GM19468 (cell line): ENCODE data around the gene TRAK2.
"Not testable (repeated sequence)": the region's sequence is repeated elsewhere in the genome, so short reads cannot be mapped to it uniquely, and the experiment has no call there.

Experiments
- ATAC-seq: cut with Tn5 transposase; IDR thresholded peaks from one replicate; pipeline ENCODE4 v1.9.1; 2021; ENCODE audit warnings: mild to moderate bottlenecking, moderate library complexity, moderate number of reproducible peaks; ENCODE audit not compliant: unreplicated experiment; ENCODE audit errors: extremely low read depth

The TRAK2 gene

DNA sequence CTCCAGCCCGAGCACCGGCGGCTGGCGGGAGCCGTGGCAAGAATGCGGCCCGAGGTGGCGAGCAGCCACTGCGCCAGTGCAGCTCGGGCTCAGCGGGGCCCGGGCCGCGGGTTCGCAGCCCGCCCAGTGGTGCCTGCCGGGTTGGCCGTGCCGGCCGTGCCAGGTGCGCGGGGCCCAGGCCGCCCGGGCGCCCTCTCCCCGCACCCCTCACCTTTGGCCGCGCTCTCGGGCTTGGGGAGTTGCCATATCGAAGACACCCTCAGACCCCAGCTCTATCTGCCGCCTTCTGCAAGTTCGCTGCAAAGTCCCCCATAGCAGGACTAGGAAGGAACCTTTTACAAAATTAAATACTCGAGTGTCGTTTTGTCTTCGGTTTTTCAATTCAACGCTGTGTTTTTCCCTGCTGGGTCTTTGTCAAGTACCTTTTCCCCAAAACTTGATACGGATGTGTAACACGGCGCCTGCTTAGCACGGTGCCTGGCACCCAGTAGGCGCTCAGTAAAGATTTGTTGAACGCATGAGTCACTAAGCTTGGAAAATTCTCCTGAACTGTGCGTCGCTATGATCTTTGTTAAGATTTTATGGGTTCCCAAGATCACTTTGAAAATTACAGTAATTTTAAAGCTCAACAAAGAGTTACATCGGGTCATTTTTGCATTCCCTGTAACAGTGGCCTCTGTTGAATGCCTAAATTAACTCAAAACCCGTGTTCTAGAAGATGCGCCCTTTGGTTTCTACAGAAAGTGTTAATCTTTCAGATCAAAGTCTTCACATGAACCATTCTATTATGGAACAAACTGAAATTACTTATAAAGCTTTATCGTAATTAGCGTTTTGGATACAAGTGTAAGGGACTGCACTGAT, 1.0 kb upstream of the TRAK2 start:
- peak; percentile 7 for ATAC-seq

DNA sequence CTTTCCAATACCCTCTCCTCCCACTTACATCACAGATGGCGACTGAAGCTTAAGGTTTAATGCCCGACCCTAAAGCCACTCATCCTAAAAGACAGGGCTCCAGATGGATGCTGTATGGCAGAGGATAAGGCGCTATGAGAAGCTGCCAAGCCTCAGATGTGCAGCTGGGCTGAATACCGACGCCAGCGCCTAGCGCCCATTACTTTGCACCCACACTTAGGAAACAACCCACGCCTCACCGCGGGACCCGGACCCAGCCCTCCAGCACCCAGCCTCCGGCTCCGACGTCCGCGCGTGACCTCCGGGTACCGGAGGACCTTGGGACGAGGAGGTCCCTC, 335 bp downstream of the TRAK2 start:
- no peak for ATAC-seq

DNA sequence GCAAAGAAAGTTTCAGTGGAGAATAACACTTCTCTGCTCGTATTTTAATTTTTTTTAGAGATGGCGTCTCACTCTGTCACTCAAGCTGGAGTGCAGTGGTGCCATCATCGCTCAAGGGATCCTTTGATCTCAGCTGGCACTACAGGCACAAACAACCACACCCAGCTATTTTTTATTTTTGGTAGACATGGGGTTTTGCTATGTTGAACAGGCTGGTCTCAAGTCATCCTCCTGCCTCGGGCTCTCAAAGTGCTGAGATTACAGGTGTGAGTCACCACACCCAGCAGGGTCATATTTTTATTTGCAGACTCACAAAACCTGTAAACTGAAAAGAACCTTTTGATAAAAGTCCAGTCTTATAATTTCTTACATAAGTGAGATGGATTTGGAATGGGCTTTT, 2.6 kb downstream of the TRAK2 start:
- ATAC-seq: no peak

DNA sequence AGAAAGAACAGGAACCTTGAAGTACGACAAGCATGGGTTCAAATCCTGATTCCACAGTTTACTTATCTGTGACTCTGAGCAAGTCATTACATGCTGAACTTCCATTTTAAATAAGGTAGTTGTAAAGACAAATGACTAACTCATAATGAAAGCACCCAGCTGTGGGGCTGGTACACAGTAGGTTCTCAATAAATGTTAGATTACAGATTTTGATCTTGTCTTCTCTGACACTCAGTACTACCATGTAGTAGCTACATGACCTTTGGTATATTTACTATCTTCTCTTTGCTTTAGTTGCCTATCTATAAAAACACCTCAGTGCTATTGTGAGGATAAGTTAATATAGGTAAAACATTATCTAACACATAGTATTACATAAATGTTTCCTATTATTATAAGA, 3.2 kb downstream of the TRAK2 start:
- ATAC-seq: no peak

DNA sequence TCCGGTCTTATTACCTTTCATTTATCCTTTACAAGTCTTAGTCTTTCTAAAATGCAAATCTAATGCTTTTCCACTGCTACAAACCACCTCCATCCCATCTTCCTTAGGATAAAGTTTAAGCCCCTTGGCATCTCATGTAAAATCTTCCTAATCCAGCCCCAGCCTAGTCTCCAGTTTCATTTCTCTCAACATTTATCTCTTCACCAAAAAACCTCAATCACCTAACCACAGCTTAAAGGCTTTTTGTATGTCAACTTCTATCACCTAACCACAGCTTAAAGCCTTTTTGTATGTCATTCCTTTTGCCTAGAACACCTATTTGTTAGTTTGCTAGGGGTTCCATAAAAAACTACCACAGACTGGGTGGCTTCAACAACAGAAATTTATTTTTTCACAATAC, 4.2 kb downstream of the TRAK2 start:
- ATAC-seq: no peak

DNA sequence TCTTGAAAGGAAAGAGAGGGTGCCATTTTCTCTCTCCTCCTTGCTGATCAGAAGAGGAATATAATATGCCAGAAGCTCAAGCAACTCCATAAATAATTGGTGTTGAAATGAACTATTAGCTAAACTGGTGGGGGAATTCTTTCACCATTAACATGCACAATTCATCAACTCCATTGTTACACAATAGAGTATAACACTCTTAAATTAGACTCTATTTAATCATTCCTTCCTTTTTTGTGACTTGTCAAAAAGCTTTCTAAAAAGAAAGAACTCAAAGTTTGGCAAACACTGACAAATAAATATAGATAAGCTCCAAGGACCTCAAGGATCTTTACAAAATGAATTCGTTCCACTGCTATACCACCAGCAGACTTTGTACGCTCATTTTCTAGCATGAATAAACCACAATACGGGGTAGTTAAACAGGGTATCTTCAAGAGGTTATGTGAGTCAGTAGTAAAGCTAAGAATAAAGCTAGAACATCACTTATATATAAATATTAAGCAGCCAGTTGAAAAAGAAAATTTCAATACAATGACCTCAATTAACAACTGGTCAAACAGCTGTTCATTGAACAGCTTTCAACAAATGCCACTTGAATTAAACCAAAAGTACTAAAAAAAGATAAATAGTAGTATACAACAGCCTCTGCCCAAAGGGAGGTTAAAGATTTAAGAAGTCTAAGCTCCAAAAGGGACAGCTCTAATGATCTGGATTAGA, 6.4 kb downstream of the TRAK2 start:
- no peak for ATAC-seq

DNA sequence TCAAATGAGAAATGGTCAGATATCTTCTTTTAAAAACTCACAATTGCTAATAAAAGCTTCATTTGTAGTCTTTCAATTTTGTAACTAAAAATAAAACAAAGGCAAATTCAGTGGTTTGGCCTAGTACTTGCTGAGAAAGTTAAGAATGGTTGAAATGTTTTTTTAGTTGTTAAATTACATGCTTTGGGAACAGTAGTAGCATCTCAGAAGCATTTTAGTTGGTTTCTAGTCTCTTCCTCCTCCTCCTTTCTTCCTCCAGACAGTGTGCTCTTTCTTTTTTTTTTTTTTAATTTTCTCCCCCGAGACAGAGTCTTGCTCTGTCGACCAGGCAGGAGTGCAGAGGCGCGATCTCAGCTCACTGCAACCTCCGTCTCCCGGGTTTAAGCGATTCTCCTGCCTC, 9.8 kb downstream of the TRAK2 start:
- no peak for ATAC-seq

DNA sequence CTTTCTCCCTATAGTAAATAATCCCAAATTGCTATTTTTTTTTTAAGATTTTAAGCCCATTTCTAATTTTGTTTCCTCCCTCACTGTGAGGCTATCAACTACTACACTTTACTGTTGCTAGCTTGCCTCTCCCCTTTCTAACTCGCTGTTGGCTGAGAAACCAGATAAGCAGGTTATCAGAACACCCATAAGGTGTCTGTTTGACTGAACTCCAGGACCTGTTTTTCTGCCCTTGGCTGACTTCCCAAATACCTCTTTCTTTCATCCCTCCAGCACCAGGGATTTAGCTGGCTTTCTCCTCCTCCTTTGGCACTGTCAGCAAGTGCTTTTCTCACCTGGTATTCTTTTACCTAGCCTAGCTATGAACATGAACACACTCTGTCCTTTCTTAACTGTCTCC, 11.1 kb downstream of the TRAK2 start:
- no peak for ATAC-seq

DNA sequence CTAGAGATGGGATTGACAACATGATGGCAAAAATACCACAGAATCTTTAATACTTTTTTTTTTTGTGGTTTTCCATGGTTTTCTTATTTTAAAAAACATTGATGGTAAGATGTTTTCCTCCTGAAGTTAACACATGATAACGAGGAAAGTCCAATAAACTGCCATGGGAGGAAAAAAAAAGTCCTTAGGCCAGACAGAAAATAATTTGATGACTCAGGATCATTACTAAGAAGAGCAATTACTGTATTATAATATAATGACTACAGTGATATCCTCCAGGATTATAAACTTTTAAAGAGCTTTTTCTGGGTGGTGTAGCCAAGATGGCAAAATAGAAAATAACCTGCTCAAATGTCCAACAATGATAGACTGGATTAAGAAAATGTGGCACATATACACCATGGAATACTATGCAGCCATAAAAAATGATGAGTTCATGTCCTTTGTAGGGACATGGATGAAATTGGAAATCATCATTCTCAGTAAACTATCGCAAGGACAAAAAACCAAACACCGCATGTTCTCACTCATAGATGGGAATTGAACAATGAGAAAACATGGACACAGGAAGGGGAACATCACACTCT, 11.8 kb downstream of the TRAK2 start:
- ATAC-seq: not testable (repeated sequence)

DNA sequence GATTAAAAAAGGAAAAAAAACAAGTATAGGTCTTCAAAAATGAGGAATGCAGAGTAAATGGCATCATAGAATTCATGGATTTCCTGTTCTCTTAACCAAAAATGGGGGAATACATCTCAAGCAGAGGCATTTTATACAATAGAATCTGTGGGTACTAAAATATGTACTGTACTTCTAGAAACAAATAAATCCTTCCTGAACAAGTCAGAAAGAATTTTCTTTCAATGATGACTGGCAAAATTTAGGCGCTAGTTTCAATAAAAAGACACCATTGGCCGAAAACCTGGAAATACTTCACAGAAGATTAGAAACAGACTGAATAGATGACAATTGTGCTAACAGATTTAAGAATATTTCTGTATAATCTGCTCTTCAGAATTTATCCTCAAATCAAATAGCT, 15.1 kb downstream of the TRAK2 start:
- no peak for ATAC-seq

DNA sequence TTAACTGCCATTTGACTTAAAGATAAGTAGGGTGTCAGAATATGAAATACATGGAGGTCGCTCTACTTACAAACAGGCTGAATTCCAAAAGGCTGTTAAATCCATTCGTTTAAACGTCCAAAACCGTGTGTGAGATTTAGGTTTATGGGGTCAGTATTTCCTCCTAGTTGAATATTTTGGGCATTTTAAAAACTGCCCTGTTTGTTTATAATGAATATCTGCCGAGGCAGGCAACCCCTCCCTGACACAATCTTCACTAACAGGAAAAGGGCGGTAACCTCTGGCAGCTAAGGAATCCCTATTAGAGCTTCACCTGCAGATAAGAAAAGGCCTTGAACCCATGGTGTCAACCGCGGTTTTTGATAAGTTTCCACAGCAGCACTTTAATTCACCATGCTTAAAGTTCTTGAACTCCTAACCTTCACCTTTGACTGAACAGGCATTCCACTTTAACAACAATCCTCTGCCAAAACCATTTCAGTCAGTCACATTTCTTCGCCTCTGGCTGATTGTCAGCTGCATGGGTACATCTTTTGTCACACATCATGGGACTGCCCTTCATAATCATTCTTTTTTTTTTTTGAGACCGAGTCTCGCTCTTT, 17.8 kb downstream of the TRAK2 start:
- no peak for ATAC-seq

DNA sequence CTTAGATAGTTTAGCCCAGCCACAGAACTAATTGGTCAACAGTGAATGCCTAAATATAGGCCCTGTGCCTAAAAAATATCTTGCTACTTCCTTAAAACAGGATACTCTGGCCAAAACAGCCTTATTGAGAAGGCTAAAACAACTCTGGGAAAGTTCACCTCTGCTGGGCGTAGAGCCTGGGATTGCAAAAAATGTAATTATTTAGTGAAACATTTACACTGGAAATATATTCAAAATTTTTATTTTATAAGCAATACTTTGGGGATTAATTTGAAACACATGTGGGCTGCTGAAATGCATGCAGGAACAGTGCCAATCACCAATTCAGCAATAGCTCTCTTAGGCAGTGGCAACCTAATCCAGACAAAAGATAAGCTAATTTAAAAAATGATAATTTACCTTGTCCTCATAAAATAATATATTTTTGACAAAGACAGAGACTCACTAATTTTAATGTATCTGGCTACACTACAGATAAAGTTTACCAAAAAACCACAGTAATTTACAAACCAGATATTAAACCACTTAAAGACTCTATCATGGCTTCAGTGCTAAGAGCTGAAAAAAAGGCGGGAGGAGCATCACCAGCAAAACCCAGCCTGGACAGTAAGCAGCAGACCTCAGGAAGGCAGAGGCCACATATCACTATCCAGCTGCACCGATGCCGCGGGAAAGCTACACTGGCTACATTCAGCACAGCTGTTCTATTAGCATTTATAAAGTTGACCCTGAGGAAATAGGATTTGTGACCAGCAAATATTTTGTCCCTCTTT, 18.5 kb downstream of the TRAK2 start:
- ATAC-seq: no peak

DNA sequence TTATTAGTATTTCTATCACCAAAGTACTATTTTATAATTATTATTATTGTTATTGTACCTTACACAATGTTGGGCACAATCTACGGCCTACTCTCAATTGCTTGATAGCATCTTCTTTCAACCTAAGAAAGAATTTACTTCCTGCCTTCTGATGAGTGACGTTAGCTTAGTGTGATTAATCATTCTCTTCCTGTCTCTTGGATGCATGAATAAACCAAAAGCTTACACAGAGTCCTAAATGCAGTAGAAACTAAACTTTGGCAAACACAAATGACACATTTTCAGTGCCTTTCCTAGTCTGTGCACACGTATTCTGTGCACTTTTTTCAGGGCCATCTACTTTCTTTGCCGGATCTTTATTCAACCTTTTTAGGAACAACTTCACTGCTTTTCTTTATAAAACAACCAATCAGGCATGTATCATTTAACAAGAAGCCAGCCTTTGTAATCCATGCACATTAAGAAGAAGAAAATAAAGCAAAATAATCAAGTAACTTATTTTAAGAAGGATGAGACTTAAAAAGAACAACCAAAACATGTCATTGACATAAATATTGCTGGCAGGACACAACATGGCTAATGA, 19.1 kb downstream of the TRAK2 start:
- no peak for ATAC-seq

DNA sequence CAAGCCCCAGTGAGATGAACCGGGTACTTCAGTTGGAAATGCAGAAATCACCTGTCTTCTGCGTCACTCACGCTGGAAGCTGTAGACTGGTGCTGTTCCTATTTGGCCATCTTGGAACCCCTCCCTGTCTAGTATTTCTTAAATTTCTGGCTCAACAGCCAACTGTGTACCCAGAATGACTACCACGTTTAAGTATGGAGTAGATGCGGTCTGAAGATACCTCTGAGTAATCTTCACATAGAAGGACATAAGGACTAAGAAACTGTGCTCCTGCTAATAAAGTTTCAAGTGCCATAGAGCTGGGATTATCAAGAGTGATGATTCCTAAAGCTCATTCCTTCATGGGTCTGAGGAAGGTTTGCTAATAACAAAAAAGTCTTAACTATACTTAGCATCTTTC, 20.4 kb downstream of the TRAK2 start:
- ATAC-seq: no peak

DNA sequence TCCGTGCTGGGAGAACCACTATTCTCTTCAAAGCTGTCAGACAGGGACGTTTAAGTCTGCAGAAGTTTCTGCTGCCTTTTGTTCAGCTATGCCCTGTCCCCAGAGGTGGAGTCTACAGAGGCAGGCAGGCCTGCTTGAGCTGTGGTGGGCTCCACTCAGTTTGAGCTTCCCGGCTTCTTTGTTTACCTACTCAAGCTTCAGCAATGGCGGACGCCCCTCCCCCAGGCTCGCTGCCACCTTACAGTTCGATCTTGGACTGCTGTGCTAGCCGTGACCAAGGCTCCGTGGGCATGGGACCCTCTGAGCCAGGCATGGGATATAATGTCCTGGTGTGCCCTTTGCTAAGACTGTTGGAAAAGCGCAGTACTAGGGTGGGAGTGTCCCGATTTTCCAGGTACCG, 20.9 kb downstream of the TRAK2 start:
- ATAC-seq: not testable (repeated sequence)

DNA sequence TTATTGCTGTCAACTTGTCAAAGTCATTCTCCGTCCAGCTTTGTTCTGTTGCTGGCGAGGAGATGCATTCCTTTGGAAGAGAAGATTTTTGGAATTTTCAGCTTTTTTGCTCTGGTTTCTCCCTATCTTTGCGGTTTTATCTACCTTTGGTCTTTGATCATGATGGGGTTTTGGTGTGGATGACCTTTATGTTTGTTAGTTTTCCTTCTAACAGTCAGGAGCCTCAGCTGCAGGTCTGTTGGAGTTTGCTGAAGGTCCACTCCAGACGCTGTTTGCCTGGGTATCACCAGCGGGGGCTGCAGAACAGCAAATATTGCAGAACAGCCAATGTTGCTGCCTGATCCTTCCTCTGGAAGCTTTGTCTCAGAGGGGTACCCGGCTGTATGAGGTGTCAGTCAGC, 21.4 kb downstream of the TRAK2 start:
- not testable (repeated sequence) for ATAC-seq

DNA sequence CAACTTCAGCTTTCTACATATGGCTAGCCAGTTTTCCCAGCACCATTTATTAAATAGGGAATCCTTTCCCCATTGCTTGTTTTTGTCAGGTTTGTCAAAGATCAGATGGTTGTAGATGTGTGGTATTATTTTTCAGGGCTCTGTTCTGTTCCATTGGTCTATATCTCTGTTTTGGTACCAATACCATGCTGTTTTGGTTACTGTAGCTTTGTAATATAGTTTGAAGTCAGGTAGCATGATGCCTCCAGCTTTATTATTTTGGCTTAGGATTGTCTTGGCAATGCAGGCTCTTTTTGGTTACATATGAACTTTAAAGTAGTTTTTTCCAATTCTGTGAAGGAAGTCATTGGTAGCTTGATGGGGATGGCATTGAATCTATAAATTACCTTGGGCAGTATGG, 22.9 kb downstream of the TRAK2 start:
- ATAC-seq: not testable (repeated sequence)

DNA sequence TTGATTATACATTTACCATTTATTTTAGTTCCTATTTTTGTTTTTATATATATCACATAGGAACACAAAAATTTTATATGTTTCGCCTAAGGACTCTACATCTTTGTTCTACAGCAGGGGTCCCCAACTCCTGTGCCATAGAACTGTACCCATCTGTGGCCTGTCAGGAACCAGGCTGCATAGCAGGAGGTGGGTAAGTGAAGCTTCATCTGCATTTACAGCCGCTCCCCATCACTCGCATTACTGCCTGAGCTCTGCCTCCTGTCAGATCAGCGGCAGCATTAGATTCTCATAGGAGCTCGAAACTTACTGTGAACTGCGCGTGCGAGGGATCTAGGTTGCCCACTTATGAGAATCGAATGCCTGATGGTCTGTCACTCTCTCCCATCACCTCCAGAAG, 25.3 kb downstream of the TRAK2 start:
- ATAC-seq: no peak

DNA sequence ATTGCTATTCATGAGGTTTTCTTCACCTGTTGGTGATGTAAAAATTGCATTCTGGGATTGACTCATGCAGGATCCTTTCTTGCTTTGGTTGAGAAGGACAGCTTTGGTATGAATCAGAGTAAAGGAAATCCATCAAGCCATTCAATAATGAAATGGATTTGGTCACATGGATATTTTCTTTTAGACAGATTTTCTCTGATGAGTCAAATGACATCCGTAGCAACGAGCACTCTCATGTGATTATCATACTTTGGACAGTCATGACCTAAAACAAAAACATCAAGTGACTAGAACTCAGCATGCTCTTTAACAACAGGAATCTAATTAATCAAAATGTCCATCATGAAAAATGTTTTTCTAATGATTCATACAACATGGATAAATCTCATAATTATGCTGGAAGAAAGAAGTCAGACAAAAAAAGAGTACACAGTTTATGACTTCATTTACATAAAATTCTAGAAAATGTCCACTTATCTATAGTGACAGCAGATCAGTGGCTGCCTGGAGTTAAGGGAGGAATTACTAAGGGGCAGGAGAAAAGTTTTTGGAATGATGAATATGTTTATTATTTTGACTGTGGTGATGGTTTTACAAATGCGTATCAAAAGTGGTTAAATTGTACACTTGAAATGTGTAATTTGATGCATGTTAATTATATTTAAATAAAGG, 30.7 kb downstream of the TRAK2 start:
- ATAC-seq: no peak
